Measurements from ENCODE around the gene ITGA7.

The ITGA7 gene

DNA sequence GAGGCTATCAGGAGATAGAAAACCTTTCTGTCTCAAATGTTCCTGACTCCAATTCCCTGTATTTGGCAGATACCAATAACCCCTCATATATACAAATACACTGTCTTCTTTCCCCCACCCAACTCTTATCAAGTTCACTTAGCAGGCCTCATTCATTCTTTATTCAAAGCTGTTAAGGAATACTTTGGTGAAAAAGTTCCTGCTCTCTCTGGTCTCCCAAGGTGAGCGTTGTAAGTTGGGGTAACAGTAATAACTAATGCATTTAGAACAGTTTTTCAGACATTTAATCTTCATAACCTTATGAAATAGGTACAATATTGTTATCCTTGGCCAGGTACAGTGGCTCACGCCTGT is 31.3 kb upstream of the ITGA7 start:
- CTCF ChIA-PET: interaction anchor here (0.7 to 1.5 kb wide), 10 partner anchors 9 to 305 kb away, joined by 3 to 5 read pairs (median 4); partner anchors contain the start of genes BLOC1S1 and SARNP
- POLR2A ChIA-PET (ENCODE audit: low non-redundant PET): no interaction called here

DNA sequence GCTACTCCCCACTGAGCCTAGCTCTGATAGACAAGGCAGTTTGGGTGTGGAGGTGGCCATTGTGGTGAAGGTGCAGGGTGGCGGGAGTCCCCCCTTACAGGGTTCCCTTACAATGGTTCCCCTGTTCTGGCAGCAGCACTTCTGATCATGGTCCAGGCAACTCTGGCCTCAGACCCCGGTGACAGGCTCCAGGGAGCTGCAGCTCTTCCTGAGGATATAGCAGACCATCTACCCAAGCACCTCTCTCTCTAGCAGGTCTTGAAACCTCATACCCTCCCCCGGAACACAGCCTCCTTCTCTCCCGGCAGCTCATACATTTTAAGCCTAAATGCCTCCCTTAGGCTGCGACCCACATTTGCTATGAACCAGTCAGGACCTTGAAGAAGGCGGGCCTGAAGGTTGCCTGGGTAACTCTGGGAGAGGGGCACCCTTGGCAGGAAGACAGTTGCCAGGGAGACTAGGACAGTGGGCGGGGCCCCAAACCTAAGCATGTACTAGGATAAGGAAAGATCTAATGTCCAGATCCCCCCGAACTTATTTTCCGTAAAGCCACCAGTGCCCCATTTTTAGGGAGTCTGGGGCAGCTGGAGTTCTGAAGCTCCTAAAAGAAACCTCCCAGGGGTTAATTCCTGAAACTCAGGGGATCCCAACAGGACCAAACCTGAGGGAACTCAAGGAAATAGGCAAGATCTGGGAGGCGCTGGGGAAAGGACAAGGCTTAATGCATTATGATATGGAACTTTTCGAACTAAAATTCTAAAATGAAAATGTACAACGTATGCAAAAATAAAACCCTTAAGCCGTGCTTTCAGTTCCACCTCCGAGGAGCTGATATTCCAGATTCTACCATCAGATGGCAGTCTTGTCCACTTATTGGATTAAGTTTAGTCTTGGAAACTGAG is 30.7 kb upstream of the ITGA7 start:
- ChIA-PET POLR2A (ENCODE audit: low non-redundant PET) (interaction anchor here (0.5 kb wide), 1 partner anchor 147 kb away, joined by 3 read pairs; no protein-coding TSS in a partner anchor), CTCF (interaction anchor here (0.6 to 2.1 kb wide), 18 partner anchors 9 to 509 kb away, joined by 3 to 11 read pairs (median 4); partner anchors contain the start of genes BLOC1S1 and SARNP)
- peak; percentile 79 for TF ChIP-seq CTCF (conservative IDR thresholded peaks at IDR 0.05; ENCODE audit: low read depth)
- H3K27ac ChIP-seq: peak overlapping the region; percentile 81
- DNase-seq (ENCODE audit: low spot score): peak; percentile 59

More for the DNA sequence above, 31.3 kb upstream of the ITGA7 start:
- DNase-seq (ENCODE audit: low spot score): no peak
- TF ChIP-seq CTCF (conservative IDR thresholded peaks at IDR 0.05; ENCODE audit: low read depth): peak; percentile 44; the same call in 1 of the 2 replicates
- no peak overlapping the region for H3K27ac ChIP-seq

- no peak for TF ChIP-seq CTCF (conservative IDR thresholded peaks at IDR 0.05; ENCODE audit: low read depth)
- DNase-seq (ENCODE audit: low spot score): no peak
- ChIA-PET CTCF (interaction anchor here (0.6 to 2.1 kb wide), 8 partner anchors 13 to 452 kb away, joined by 3 to 11 read pairs (median 4); a partner anchor contains a TSS), POLR2A (ENCODE audit: low non-redundant PET) (interaction anchor here (0.5 kb wide), 1 partner anchor 147 kb away, joined by 3 read pairs; no protein-coding TSS in a partner anchor)
- H3K27ac ChIP-seq: peak overlapping the region; percentile 81
Measured at GRCh38 chr12:55737581-55738122, 29.9 kb upstream of the ITGA7 start.

- no peak; the same call in none of the 2 replicates for TF ChIP-seq CTCF (conservative IDR thresholded peaks at IDR 0.05; ENCODE audit: low read depth)
- DNase-seq (ENCODE audit: low spot score): peak; percentile 22
- ChIA-PET POLR2A (ENCODE audit: low non-redundant PET) (no interaction called here), CTCF (interaction anchor here (0.6 to 2.1 kb wide), 4 partner anchors 12 to 453 kb away, joined by 3 to 11 read pairs (median 4); no protein-coding TSS in a partner anchor)
- H3K27ac ChIP-seq: peak overlapping the region; percentile 81
Measured at GRCh38 chr12:55736780-55737580, 29.3 kb upstream of the ITGA7 start.

DNA sequence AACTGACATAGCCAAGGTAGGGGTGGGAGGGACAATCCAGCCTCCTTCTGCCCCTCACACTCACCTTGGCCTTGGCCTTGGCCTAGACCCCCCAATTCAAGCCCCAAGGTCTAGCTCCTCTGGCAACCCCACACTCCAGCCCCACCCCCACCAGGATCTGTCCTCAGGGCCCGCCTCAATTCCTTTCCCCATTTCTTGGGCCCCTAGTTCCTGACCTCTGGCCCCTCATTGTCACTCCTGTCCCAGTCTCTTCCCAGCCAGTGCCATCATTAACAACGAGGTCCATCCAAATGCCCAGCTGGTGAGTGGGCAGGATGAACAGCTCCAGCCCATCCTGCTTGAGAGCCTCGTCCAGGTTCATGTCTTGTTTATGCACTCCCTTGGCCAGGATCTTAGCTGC is 28.4 kb upstream of the ITGA7 start:
- CTCF ChIA-PET: no interaction called here
- POLR2A ChIA-PET (ENCODE audit: low non-redundant PET): no interaction called here
- TF ChIP-seq CTCF (conservative IDR thresholded peaks at IDR 0.05; ENCODE audit: low read depth): no peak
- DNase-seq (ENCODE audit: low spot score): no peak
- H3K27ac ChIP-seq: no peak overlapping the region

GRCh38 chr12:55734595-55734994 is 26.9 kb upstream of the ITGA7 start:
- TF ChIP-seq CTCF (conservative IDR thresholded peaks at IDR 0.05; ENCODE audit: low read depth): no peak
- ChIA-PET CTCF (interaction anchor here (0.6 kb wide), 1 partner anchor 371 kb away, joined by 4 read pairs; no protein-coding TSS in a partner anchor), POLR2A (ENCODE audit: low non-redundant PET) (no interaction called here)
- no peak for DNase-seq (ENCODE audit: low spot score)
- H3K27ac ChIP-seq: peak overlapping the region; percentile 19

All from RWPE1 (cell line).